NB4 (cell line): ENCODE data around the gene LCN15.

Source experiments
- CTCF ChIP-seq: IDR thresholded peaks from one replicate; pipeline ENCODE4 v1.5.1; 2012; ENCODE audit warnings: low read depth, low read length
- MAX ChIP-seq: IDR thresholded peaks from 2 replicates; pipeline ENCODE4 v1.6.1; 2011; ENCODE audit warnings: low read depth, low read length
- MYC ChIP-seq: IDR thresholded peaks from 2 replicates; pipeline ENCODE4 v1.6.1; 2011; ENCODE audit warnings: low read depth, low read length
- POLR2A ChIP-seq: IDR thresholded peaks from 2 replicates; pipeline ENCODE4 v1.6.1; 2011; ENCODE audit warnings: mild to moderate bottlenecking; ENCODE audit not compliant: insufficient read length; ENCODE audit errors: extremely low read depth

- TF ChIP-seq CTCF (no peak), POLR2A (no peak), MAX (no peak), MYC (no peak)
These were observed 34.4 kb upstream of the LCN15 start for GRCh38 chr9:136798708-136799078.
